ENCODE measurements around the gene FHL3. TPM values are rescaled to one million over a fixed set of nuclear protein-coding genes. Genes with fewer than 3 reads are reported as not detected.

FHL3 gene
- total and polyA plus RNA-seq, 2 of the 8 experiments (the other 6 are each of a cell fraction or from before 2014, with no cell fraction given), result 14.3 to 35.6 TPM

GRCh38 chr1:37955685-37956084 is 49.6 kb downstream of the FHL3 start:
- H3K9me3 ChIP-seq (ENCODE audit: insufficient read depth in 2 of 2, low read depth in 1 of 2, low read length in 1 of 2), result no peaks in the 10 kb centered on the region
- H2AFZ ChIP-seq (ENCODE audit: low read length), result no peak overlapping the region
- no peak overlapping the region for H4K8ac ChIP-seq (ENCODE audit: extremely low read depth, insufficient read depth, low read length)
- no peaks in the 10 kb centered on the region for H3K79me2 ChIP-seq (ENCODE audit: control insufficient read depth in 1 of 2, insufficient read depth in 2 of 2, low read length in 2 of 2)
- DNase-seq (ENCODE audit: low read depth in 1 of 2, low spot score in 2 of 2) (no peak), FAIRE-seq (no peak)
- H3K4me2 ChIP-seq (ENCODE audit: insufficient read depth in 1 of 2, low read depth in 2 of 2, low read length in 2 of 2), result no peak overlapping the region
- no peaks in the 10 kb centered on the region for H3K4me1 ChIP-seq (replicated peaks in 1 of 4; ENCODE audit: control insufficient read depth in 3 of 4, insufficient read depth in 4 of 4, low read length in 3 of 4)
- H3K23ac ChIP-seq (ENCODE audit: insufficient read length), result no peak overlapping the region
- H3K18ac ChIP-seq (ENCODE audit: extremely low read depth, low read length), result no peak overlapping the region
- H4K91ac ChIP-seq (replicated peaks; ENCODE audit: insufficient read length, low read length), result no peak overlapping the region
- no peak overlapping the region for H2BK120ac ChIP-seq (replicated peaks; ENCODE audit: low read depth, low read length)
- H2BK20ac ChIP-seq (ENCODE audit: low read length), result no peak overlapping the region
- ChIA-PET CTCF (ENCODE audit: partially characterized antibody) (interaction anchor here (0.7 to 3.0 kb wide), 5 partner anchors 9 to 71 kb away, joined by 3 to 9 read pairs (median 4); no protein-coding TSS in a partner anchor), POLR2A (ENCODE audit: partially characterized antibody) (interaction anchor here (0.7 to 1.6 kb wide), 5 partner anchors 11 to 24 kb away, joined by 3 to 6 read pairs (median 4); no protein-coding TSS in a partner anchor)
- no peak overlapping the region for H2BK15ac ChIP-seq (ENCODE audit: low read length)
- H2AK5ac ChIP-seq (ENCODE audit: low read depth, low read length), result no peak overlapping the region
- H4K5ac ChIP-seq (ENCODE audit: insufficient read length, low read depth, low read length), result no peak overlapping the region
- H3K79me1 ChIP-seq (ENCODE audit: low read depth, low read length), result 0 out of 2 replicates have a peak, but pooled peaks cover 2% of the 10 kb centered on the region
- H3K4ac ChIP-seq (replicated peaks; ENCODE audit: insufficient read length, low read depth, low read length), result no peak overlapping the region
- no peak overlapping the region for H3K14ac ChIP-seq (ENCODE audit: insufficient read length)
- no peaks in the 10 kb centered on the region for H3K23me2 ChIP-seq (ENCODE audit: low read depth, low read length)
- H3K56ac ChIP-seq (replicated peaks; ENCODE audit: insufficient read length, low read depth, low read length), result no peak overlapping the region
- H3K4me3 ChIP-seq (ENCODE audit: extremely low read depth in 1 of 4, insufficient read depth in 2 of 4, low read depth in 3 of 4, low read length in 4 of 4), result no peak overlapping the region
- peaks cover 9 to 36% (median 26%) of the 10 kb centered on the region in 4 experiments; a peak in 7 of 8 replicates for H3K36me3 ChIP-seq (ENCODE audit: control insufficient read depth in 2 of 4, insufficient read depth in 4 of 4, low read length in 3 of 4)
- no peak overlapping the region for H3K27ac ChIP-seq (ENCODE audit: low read depth, low read length)
- no peak for TF ChIP-seq SP2 (IDR thresholded peaks at IDR 0.05; ENCODE audit: low read length)
- 87% methylated on average over 3 of the region's 3 CpGs; no CpG with 5 or more reads in 1 of the 2 experiments for WGBS, 2 experiments (ENCODE audit: extremely low coverage in 1 of 2, insufficient coverage in 1 of 2, insufficient read length in 1 of 2, insufficient replicate concordance in 2 of 2, low coverage in 1 of 2, low lambda C conversion rate in 2 of 2, missing lambda C conversion rate in 1 of 2)
- H3K27me3 ChIP-seq (replicated peaks in 1 of 4; ENCODE audit: control insufficient read depth in 3 of 4, extremely low read depth in 1 of 4, insufficient read depth in 3 of 4, low read length in 3 of 4), result no peaks in the 10 kb centered on the region
- no peak overlapping the region for H2BK12ac ChIP-seq (ENCODE audit: low read depth, low read length)
- H2BK5ac ChIP-seq (ENCODE audit: low read depth, low read length), result no peak overlapping the region
- H4K20me1 ChIP-seq (replicated peaks in 1 of 2; ENCODE audit: control insufficient read depth in 1 of 2, insufficient read depth in 2 of 2, low read length in 2 of 2), result peaks cover 0 to 3% of the 10 kb centered on the region in 2 experiments
- H3K9ac ChIP-seq (replicated peaks in 1 of 4; ENCODE audit: extremely low read depth in 1 of 4, low read depth in 3 of 4, low read length in 3 of 4), result no peak overlapping the region
